ENCODE measurements around the gene RPLP2.

Gene RPLP2

DNA sequence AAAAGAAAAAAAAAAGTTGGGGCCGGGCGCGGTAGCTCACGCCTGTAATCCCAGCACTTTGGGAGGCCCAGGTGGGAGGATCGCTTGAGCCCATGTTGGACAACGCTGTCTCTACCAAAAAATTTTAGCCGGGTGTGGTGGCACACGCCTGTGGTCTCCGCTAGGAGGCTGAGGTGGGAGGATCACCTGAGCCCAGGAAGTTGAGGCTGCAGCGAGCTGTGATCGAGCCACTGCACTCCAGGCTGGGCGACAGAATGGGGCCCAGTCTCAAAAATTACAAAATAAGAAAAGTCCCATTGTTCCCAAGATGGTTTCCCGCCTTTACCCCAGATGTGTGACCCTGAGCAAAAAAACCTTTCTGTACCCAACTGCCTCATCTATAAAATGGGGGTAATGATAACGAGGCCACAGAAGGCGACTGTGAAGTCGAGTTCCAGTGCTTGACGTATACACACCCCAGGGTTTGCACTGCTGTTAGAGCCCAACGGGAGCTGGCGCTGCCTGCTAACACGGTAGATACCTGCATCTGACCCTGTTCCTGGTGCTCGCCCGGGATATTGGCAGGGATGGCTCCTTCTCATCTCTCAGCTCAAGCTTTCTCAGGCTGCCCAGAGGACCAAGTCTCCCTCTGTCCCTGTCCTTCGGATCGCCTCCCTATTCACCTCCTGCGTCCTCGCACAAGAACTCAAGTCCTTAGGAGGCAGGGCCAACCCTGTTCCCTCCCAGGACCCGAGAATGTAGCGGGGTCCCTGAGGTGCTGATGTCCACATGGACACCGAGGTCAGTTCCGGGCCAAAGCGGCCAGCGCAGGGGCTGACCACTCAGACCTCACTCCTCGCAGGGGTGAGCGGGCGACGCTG is 1.1 kb upstream of the RPLP2 start:
- peak; percentile 62 for DNase-seq

DNA sequence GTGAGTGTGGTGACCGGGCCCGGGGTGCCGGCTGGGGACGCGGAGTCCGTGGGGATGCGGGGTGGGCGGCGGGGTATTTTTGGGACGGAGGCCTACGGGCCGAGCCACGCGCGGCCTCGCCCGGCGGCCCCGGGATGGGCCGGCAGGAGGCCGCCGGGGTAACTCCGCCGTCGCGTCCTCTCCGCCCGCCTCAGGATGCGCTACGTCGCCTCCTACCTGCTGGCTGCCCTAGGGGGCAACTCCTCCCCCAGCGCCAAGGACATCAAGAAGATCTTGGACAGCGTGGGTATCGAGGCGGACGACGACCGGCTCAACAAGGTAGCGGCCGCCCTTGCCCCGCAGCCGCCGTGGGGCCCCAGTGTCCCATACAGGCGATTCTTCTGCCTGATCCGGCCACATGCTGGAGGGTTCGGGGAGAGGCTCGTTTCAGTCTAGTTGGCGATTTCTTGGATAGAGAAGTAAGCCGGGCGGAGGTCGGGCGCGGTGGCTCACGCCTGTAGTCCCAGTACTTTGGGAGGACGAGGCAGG is 337 bp downstream of the RPLP2 start:
- DNase-seq = no peak

DNA sequence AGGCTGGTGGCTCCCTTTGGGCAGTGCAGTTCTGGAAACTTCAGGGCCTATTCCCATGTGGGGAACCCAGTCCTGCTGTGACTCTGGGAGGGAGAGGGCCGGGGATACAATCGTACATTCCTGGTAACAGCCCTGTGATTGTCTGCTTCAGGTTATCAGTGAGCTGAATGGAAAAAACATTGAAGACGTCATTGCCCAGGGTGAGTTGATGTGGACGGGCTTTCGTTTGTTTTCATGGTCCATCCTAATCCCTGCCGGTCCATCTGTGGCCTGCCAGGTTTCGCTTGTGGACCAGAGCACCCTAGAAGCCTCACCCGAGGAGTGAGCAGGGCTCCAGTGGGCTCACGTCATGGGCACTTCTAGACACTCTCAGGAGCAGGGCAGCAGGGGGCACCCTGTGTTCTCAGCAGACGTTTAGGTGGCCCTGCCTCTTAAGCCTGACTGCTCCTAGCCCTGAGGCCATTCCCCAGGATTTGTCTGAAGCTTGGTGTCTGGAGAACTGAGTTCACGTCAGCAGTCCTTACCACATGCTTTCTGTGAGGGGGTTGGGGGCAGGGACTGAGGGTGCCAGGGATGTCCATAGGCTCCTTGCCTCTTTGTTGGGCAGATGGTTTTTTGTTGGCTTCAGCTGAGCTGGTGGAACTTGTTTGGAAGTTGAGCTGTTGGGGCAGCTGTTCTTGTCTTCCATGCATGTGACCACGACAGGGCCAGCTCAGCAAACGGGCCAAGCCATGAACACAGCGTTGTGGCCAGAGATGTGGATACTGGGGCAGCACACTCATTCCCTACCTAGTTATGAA is 1.9 kb downstream of the RPLP2 start:
- DNase-seq = no peak

GRCh38 chr11:812390-812789 is 2.6 kb downstream of the RPLP2 start:
- no peak for DNase-seq

DNA sequence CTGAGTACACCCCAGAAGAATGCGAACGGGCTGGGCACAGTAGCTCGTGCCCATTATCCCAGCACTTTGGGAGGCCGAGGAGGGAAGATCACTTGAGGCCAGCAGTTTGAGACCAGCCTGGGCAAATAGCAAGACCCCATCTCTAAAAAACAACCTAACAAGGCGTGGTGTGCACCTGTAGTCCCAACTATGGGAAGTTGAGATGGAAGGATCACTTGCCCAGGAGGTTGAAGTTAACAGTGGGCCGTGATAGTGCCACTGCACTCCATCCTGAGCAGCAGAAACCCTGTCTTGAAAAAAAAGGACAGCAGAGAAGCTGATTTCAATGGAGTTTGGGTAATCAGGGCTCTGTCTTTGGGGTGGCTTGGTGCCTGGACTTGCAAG is 3.3 kb downstream of the RPLP2 start:
- DNase-seq = no peak

- DNase-seq = no peak
Measured at GRCh38 chr11:813456-814096, 3.8 kb downstream of the RPLP2 start.

DNA sequence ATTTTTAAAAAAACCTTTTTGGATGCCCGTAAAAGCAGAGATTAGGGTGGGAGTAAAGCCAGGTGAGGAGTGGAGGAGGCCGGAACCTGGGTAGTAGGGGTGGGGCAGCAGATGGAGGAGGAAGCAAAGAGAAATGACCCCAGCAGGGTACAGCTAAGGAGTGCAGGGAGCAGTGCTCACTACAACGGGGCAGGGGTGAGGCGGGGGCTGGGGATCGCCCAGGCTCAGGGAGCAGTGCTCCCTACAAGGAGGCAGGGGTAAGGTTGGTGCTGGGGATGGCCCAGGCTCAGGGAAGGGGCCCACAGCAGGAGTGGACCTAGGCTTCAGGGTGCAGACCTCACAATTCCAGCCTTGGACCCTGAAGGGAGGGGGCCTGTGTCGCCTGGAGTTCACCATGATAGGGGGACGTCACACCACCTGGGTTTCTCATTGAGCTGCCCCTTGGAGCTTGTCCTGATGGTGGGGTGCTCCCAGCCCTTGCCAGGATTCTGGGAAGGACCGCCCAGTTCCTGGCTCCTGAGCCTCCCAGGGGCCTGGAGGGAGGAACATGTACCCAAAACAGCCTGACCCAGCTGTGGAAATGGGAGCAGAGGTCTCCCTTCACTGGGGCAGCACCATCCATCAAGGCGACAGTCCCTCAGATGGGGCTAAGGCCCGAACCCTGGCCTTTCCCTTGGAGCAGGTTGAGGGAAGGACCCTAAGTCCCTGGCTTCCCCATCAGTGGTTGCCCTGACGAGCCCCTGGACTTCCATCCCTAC is 6.1 kb downstream of the RPLP2 start:
- no peak for DNase-seq

DNA sequence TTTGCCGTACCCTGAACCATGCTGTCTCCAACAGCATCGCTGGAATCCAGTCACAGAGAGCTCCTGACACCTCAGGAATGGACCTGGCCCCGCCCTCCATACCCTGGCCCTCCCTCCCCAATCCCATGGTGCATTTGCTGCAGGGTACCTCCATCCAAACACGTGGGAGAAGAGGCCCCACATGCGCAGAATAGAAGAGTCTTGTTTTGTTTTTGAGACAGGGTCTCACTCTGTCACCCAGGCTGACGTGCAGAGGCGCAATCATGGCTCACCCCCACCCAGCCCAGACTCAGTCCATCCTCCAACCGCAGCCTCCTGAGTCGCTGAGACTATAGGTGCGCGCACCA is 6.6 kb downstream of the RPLP2 start:
- no peak for DNase-seq

DNA sequence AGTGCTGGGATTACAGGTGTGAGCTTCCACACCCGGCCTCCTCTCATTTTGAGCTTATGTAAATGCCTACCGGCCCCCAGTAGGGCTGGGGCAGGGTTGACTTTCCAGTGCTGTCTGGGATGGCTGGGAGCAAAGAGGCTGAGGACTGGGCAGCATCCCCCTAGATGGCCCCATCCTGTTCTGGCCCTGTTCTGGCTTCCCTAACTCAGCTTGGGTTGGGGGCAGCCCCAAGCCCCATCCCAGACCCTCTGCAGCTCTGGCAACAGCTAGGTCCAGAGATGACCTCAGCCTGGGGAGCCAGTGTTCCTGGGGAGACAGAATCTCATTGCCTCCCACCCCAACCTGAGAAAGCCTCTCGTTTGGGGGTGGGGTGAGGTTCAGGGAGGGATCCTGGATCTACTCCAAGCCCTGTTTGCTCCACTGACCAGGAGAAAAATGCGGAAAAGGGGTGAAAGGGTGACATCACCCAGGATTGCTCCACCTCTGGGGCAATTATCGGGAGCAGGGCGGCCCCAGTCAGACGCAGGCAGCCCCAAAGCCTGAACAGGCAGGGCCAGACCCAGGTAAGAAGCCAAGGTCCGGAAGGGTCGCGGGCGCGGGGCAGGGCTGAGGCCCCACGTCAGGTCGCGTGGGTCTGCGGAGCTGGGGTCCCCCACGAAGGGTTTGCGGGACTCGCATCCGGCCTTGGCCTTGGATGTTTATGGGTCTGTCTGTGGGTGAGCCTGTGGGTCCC is 8.8 kb downstream of the RPLP2 start, which contains the start of gene PNPLA2:
Gene PNPLA2, plus strand, starts transcription at position 519 of the 733 bp plus-strand sequence. CDS start 805 bp downstream, outside the sequence.
- DNase-seq = no peak

- DNase-seq = peak; percentile 93
Measured at GRCh38 chr11:819129-819931, 9.6 kb downstream of the RPLP2 start.

DNA sequence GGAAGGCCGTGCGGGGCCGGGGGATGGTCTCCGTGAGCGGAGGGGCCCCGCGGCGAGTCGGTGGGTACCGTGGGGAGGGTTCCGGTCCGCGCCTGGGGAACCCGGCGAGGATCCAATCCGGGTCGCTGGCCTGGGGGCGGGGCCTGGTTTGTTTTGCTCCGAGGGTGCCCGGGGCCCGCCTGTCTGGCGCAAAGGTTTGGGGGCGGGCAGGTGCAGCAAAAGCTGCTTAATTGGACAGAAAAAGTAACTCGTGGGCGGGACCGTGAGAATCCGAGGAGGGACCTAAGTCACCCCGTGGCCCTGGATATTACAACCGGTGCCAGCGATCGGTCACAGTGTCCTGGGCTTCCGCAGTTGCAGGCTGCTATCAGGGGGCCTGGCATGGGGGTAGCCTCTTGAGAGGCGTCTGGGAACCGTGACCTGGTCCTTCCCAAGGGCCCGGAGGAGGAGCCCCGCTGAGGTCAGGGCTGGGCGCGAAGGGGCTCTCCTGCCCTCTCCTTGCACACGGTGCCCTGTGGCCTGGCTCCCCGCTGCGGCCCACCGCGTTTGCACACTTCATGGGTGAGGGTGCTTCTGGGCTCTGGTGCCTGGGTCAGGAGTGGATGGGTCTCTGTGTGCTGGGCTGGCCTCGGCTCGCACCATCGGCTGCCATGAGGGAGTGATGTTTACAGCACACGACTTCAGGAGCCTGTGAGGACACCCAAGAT is 10.3 kb downstream of the RPLP2 start:
- peak; percentile 96 for DNase-seq

GRCh38 chr11:820655-821511 is 11.1 kb downstream of the RPLP2 start:
- DNase-seq = no peak

DNA sequence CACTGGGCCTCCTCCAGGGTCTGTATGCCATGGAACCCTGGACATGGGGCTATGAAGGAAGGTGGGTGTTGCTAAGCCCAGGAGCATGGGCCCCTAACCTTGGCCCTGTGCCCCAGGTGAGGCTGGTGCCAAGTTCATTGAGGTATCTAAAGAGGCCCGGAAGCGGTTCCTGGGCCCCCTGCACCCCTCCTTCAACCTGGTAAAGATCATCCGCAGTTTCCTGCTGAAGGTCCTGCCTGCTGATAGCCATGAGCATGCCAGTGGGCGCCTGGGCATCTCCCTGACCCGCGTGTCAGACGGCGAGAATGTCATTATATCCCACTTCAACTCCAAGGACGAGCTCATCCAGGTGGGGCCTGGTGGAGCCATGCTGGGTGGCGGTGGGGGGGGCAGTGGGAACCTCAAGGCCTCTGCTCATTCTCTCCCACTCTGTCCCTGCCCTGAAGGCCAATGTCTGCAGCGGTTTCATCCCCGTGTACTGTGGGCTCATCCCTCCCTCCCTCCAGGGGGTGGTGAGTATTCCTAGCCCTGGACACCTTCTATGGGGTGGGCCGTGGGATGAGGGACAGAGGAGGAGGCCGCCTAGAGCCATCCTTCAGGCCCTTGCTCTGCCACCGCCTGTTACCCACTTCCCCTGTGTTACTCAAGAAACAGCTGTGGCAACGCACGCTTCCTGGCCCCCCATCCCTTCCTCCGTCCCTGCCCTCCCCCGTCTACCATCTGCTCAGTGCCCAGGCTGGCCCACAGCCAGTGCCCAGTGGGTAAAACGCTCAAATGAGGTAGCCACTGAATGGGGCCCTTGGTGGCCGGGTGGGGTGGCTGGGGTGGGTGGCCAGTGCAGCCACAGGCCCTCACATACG is 12.0 kb downstream of the RPLP2 start:
- DNase-seq = no peak

DNA sequence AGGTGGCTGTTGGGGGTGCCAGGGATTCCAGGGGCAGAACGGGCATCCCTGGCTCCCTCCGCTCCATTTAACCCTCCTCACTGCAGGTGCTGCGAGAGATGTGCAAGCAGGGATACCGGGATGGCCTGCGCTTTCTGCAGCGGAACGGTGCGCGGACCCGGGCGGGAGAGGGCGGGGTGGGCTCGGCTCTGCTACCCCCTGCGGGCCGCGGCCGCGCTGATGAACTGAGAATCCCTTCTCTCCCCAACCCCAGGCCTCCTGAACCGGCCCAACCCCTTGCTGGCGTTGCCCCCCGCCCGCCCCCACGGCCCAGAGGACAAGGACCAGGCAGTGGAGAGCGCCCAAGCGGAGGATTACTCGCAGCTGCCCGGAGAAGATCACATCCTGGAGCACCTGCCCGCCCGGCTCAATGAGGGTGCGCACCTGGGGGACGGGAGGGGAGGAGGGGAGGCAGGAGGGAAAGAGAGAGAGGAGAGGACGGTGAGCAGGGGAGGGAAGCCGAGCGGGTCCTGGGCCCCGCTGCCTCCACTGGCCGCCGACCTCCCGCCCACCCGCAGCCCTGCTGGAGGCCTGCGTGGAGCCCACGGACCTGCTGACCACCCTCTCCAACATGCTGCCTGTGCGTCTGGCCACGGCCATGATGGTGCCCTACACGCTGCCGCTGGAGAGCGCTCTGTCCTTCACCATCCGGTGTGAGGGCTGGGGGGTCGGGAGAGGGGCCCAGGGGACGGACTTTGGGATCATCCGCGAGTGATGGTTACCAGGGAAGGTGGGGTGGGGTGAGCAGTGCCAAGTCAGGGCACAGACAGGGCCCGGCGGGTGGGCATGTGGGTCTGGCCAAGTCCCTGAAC is 13.9 kb downstream of the RPLP2 start:
- DNase-seq = no peak

DNA sequence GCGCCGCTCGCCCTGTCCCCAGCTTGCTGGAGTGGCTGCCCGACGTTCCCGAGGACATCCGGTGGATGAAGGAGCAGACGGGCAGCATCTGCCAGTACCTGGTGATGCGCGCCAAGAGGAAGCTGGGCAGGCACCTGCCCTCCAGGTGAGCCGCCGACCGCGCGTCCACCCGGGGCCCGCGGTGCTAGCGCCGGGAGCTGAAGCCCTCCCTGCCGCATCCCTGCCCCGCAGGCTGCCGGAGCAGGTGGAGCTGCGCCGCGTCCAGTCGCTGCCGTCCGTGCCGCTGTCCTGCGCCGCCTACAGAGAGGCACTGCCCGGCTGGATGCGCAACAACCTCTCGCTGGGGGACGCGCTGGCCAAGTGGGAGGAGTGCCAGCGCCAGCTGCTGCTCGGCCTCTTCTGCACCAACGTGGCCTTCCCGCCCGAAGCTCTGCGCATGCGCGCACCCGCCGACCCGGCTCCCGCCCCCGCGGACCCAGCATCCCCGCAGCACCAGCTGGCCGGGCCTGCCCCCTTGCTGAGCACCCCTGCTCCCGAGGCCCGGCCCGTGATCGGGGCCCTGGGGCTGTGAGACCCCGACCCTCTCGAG is 14.6 kb downstream of the RPLP2 start:
- no peak for DNase-seq

GRCh38 chr11:824942-825341 is 15.2 kb downstream of the RPLP2 start:
- DNase-seq = no peak

Measured in stimulated activated CD8-positive, alpha-beta memory T cell treated with anti-CD3 and anti-CD28 coated beads, Interleukin-4, amount 100 ng/mL, for 48 hours (primary cell).